Trophoblast cell (in vitro differentiated cells and primary cell): ENCODE data around the gene MVB12A. TPM values are rescaled to one million over a fixed set of nuclear protein-coding genes. Genes with fewer than 3 reads are reported as not detected.
A peak's percentile ranks its signal among the peaks of the same experiment; 100 is the strongest.

Experiments used
- DNase-seq, 2 donors: peaks; one replicate each; pipeline ENCODE4 v3.0.0-alpha.2; 2016
- H2AFZ ChIP-seq: 2 replicates; pipeline ENCODE4 v1.6.1; 2013; ENCODE audit warnings: low read length, moderate library complexity, mild to moderate bottlenecking; ENCODE audit not compliant: insufficient read depth, poor library complexity
- H2AK5ac ChIP-seq: 2 replicates; pipeline ENCODE4 v1.6.1; 2013; ENCODE audit warnings: mild to moderate bottlenecking, low read length
- H2BK120ac ChIP-seq: 2 replicates; pipeline ENCODE4 v1.6.1; 2013; ENCODE audit warnings: low read length, mild to moderate bottlenecking, moderate library complexity; ENCODE audit not compliant: insufficient read depth, poor library complexity
- H2BK12ac ChIP-seq: 2 replicates; pipeline ENCODE4 v1.6.1; 2013; ENCODE audit warnings: mild to moderate bottlenecking, low read length, moderate library complexity
- H2BK5ac ChIP-seq: 2 replicates; pipeline ENCODE4 v1.6.1; 2013; ENCODE audit warnings: low read length, low read depth, moderate library complexity, mild to moderate bottlenecking; ENCODE audit not compliant: poor library complexity
- H3K14ac ChIP-seq: 2 replicates; pipeline ENCODE4 v1.6.1; 2013; ENCODE audit warnings: mild to moderate bottlenecking, low read length
- H3K18ac ChIP-seq: 2 replicates; pipeline ENCODE4 v1.6.1; 2013; ENCODE audit warnings: mild to moderate bottlenecking, low read length
- H3K23ac ChIP-seq: 2 replicates; pipeline ENCODE4 v1.6.1; 2013; ENCODE audit warnings: low read length
- H3K27ac ChIP-seq: 2 replicates; pipeline ENCODE4 v1.5.1; 2013; ENCODE audit warnings: low read depth, mild to moderate bottlenecking, inconsistent platforms, low read length, moderate library complexity
- H3K27me3 ChIP-seq: 2 replicates; pipeline ENCODE4 v1.6.1; 2013; ENCODE audit warnings: inconsistent platforms, mild to moderate bottlenecking, low read length, moderate library complexity; ENCODE audit not compliant: insufficient read depth
- H3K36me3 ChIP-seq, 2 experiments: 1 replicate in 1 of 2; 2 replicates in 1 of 2; pipeline ENCODE4 v1.6.1; 2013; ENCODE audit warnings: low read length in 2 of 2, mild to moderate bottlenecking in 2 of 2, moderate library complexity in 1 of 2; ENCODE audit not compliant: insufficient read depth in 2 of 2, control insufficient read depth in 1 of 2
- H3K4ac ChIP-seq: 2 replicates; pipeline ENCODE4 v1.6.1; 2013; ENCODE audit warnings: low read depth, mild to moderate bottlenecking, low read length, moderate library complexity
- H3K4me1 ChIP-seq, 2 experiments: 1 replicate in 1 of 2; 2 replicates in 1 of 2; pipeline ENCODE4 v1.6.1; 2013; ENCODE audit warnings: low read length in 2 of 2, mild to moderate bottlenecking in 2 of 2, moderate library complexity in 1 of 2; ENCODE audit not compliant: insufficient read depth in 2 of 2, control insufficient read depth in 1 of 2
- H3K4me2 ChIP-seq: 2 replicates; pipeline ENCODE4 v1.6.1; 2013; ENCODE audit warnings: inconsistent platforms, mild to moderate bottlenecking, low read length, moderate library complexity
- H3K4me3 ChIP-seq: 2 replicates; pipeline ENCODE4 v1.5.1; 2013; ENCODE audit warnings: mild to moderate bottlenecking, low read depth, low read length, inconsistent platforms
- H3K79me1 ChIP-seq: one replicate; pipeline ENCODE4 v1.6.1; 2013; ENCODE audit warnings: low read length
- H3K79me2 ChIP-seq: 2 replicates; pipeline ENCODE4 v1.6.1; 2013; ENCODE audit warnings: low read length, mild to moderate bottlenecking; ENCODE audit not compliant: control insufficient read depth, insufficient read depth, poor library complexity
- H3K9ac ChIP-seq: 2 replicates; pipeline ENCODE4 v1.6.1; 2013; ENCODE audit warnings: mild to moderate bottlenecking, low read length
- H3K9me3 ChIP-seq: 2 replicates; pipeline ENCODE4 v1.6.1; 2013; ENCODE audit warnings: low read depth, mild to moderate bottlenecking, control low read depth, inconsistent platforms, low read length; ENCODE audit not compliant: insufficient read depth
- H4K12ac ChIP-seq: 2 replicates; pipeline ENCODE4 v1.6.1; 2013; ENCODE audit warnings: low read depth, mild to moderate bottlenecking, low read length, moderate library complexity
- H4K8ac ChIP-seq: 2 replicates; pipeline ENCODE4 v1.6.1; 2013; ENCODE audit warnings: low read depth, mild to moderate bottlenecking, low read length, moderate library complexity
- H4K91ac ChIP-seq: one replicate; pipeline ENCODE4 v1.6.1; 2013; ENCODE audit warnings: low read depth, mild to moderate bottlenecking, low read length, moderate library complexity
- WGBS: extraction: QIAGEN DNeasy Blood & Tissue Kit; methylation state at CpG from one replicate; pipeline ENCODE4 v1.1.7; 2013; ENCODE audit warnings: missing lambda C conversion rate; ENCODE audit not compliant: insufficient read length, insufficient coverage; ENCODE audit errors: extremely low coverage; 5-methylcytosine and 5-hydroxymethylcytosine counted together
- polyA plus RNA-seq: library from polyadenylated mRNA; stranded (reverse); fragments of 200-250 nt; gene quantifications from 2 replicates; pipeline ENCODE4 v1.2.3, GENCODE V29; 2013

The MVB12A gene
- polyA plus RNA-seq = 44.4 and 46.3 TPM in 2 replicates

DNA sequence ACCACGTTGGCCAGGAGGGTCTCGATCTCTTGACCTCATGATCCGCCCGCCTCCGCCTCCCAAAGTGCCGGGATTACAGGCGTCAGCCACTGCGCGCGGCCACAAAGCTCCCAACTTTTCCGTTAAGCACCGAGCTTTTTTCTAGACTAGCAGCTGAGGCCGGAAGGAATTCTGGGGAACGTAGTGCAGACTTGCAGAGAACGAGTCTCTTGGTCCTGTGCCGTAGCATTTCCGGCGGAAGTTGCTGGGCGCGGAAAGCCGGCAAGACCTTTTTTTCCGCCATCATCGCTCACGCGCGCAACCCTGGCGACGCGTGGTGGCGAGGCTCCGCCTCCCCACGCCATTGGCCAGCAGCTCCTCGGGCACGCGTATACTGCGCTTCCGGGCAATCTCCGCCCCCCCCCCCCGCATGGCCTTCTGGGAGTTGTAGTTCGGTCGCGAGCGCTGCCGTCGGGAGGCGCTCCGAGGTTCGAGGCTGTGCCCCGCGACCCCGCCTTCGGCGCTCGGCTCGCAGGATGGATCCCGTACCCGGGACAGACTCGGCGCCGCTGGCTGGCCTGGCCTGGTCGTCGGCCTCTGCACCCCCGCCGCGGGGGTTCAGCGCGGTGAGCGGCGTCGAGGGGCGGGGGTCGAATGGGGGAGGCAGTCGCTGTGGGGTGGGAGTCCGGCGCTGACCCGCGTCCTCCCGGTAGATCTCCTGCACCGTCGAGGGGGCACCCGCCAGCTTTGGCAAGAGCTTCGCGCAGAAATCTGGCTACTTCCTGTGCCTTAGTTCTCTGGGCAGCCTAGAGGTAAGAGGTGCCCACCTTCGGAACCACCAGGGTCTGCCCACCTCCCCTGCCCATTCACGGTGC, at the start of gene MVB12A:
Gene MVB12A (plus strand): TSS at position 427 of the 854 bp plus-strand sequence. CDS start 89 bp downstream, at position 516.
- H3K4me2 ChIP-seq = peak within 1 kb of the TSS; percentile 72

DNA sequence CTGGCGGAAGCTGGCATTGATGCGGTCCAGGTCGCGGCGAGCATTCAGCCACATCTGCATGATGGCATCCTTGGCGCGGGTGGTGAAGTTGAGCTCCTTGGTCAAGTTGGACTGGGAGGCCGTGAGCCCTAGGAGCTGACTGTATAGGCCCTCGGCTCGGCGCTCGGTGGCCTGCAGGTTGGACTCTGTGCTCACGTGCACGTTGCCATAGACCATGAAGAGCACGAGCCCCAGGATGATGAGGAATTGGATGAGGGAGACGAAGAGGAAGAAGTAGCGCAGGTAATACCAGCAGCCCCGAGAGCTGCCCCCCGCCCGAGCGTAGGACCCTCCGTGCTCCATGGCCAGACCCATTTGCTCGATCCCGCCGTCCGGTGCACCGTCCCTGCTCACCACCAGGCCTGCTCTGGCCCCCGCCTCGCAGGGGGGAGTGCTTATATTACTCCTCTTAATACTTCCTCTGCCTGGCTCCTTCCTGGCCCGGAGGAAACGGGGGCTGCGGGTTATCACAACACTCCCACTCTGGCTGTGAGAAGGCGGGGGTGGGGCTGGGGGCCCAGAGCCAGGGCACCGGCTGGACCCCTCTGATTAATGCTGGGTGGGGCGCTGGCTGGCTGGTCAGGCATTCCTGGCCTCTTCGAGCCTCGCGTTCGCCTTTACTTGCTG, 42.8 kb upstream of the MVB12A start, which contains the start of gene PLVAP:
Gene PLVAP (minus strand): TSS at position 408 of the 666 bp plus-strand sequence. CDS start 54 bp downstream, at position 354.
- H4K12ac ChIP-seq = no peak within 1 kb of the TSS
- H3K79me1 ChIP-seq = no peaks in the 10 kb centered on the region
- H3K27ac ChIP-seq = no peak within 1 kb of the TSS
- no peak within 1 kb of the TSS for H3K4ac ChIP-seq
- H2AFZ ChIP-seq = no peak within 1 kb of the TSS
- H2BK120ac ChIP-seq = no peak within 1 kb of the TSS
- no peak within 1 kb of the TSS for H3K4me3 ChIP-seq
- no peaks in the 10 kb centered on the region for H3K27me3 ChIP-seq
- no CpG with 5 or more reads among the region's 39 CpGs for WGBS
- no peak within 1 kb of the TSS for H4K91ac ChIP-seq
- no peak within 1 kb of the TSS for H2BK5ac ChIP-seq
- no peak within 1 kb of the TSS for H2BK12ac ChIP-seq
- H2AK5ac ChIP-seq = no peak within 1 kb of the TSS
- no peaks in the 10 kb centered on the region for H3K79me2 ChIP-seq
- H3K4me2 ChIP-seq = no peak within 1 kb of the TSS
- H3K18ac ChIP-seq = no peak within 1 kb of the TSS
- no peak within 1 kb of the TSS for H3K9ac ChIP-seq
- no peak within 1 kb of the TSS for H3K23ac ChIP-seq
- peaks cover 0 to 7% of the 10 kb centered on the region in 2 experiments for H3K4me1 ChIP-seq
- no peak within 1 kb of the TSS for H3K14ac ChIP-seq
- H3K36me3 ChIP-seq = no peaks in the 10 kb centered on the region
- H4K8ac ChIP-seq = no peak within 1 kb of the TSS
- H3K9me3 ChIP-seq = no peaks in the 10 kb centered on the region
- DNase-seq = no peak

More for the DNA sequence above, at the start of gene MVB12A:
- Histone ChIP-seq H3K23ac (no peak within 1 kb of the TSS), H3K18ac (peak within 1 kb of the TSS; percentile 81), H3K4me3 (peak within 1 kb of the TSS; percentile 87), H3K9me3 (no peaks in the 10 kb centered on the region), H3K4ac (peak within 1 kb of the TSS; percentile 61), H2AFZ (peak within 1 kb of the TSS; percentile 91), H3K36me3 (peaks cover 5 to 6% of the 10 kb centered on the region in 2 experiments), H3K27me3 (no peaks in the 10 kb centered on the region), H4K12ac (peak within 1 kb of the TSS; percentile 74), H3K9ac (no peak within 1 kb of the TSS), H4K91ac (peak within 1 kb of the TSS; percentile 88), H4K8ac (peak within 1 kb of the TSS; percentile 90), H3K27ac (peak within 1 kb of the TSS; percentile 79), H2BK12ac (peak within 1 kb of the TSS; percentile 15), H2BK120ac (peak within 1 kb of the TSS; percentile 57), H3K14ac (peak within 1 kb of the TSS; percentile 83), H3K79me2 (peaks cover 6% of the 10 kb centered on the region), H2BK5ac (peak within 1 kb of the TSS; percentile 18), H2AK5ac (peak within 1 kb of the TSS; percentile 5), H3K4me1 (peaks cover 10 to 15% of the 10 kb centered on the region in 2 experiments), H3K79me1 (peaks cover 10% of the 10 kb centered on the region)
- DNase-seq = peak; percentile 98 to 99
- WGBS = no CpG with 5 or more reads among the region's 85 CpGs

DNA sequence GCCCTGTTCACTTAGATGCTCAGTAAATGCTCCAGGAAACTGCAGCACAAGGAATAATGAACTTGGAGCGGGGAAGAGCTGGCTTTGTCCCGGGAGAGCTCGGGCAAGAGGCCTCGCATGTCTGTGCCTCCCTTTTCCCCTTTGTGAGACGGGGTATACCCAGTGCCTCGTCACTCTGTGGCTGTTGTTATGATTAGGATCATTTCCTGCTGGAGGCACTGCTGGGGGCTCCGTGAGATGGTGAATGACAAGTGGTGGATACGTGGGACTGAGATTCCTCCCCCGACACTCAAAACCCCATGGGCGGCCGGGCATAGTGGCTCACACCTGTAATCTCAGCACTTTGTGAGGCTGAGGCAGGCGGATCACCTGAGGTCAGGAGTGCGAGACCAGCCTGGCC, 41.6 kb upstream of the MVB12A start:
- no peak overlapping the region for H3K4me2 ChIP-seq
- no peaks in the 10 kb centered on the region for H3K9me3 ChIP-seq
- no peak overlapping the region for H2BK120ac ChIP-seq
- H3K4me1 ChIP-seq = peaks cover 0 to 7% of the 10 kb centered on the region in 2 experiments
- no peak overlapping the region for H2BK5ac ChIP-seq
- H3K4me3 ChIP-seq = no peak overlapping the region
- no peak overlapping the region for H2AK5ac ChIP-seq
- H3K14ac ChIP-seq = no peak overlapping the region
- H3K27ac ChIP-seq = no peak overlapping the region
- H2BK12ac ChIP-seq = no peak overlapping the region
- no peak for DNase-seq
- no peak overlapping the region for H4K91ac ChIP-seq
- H2AFZ ChIP-seq = no peak overlapping the region
- H3K4ac ChIP-seq = no peak overlapping the region
- no peak overlapping the region for H3K23ac ChIP-seq
- H3K79me2 ChIP-seq = no peaks in the 10 kb centered on the region
- H3K79me1 ChIP-seq = no peaks in the 10 kb centered on the region
- H4K8ac ChIP-seq = no peak overlapping the region
- H3K9ac ChIP-seq = no peak overlapping the region
- H4K12ac ChIP-seq = no peak overlapping the region
- WGBS = no CpG with 5 or more reads among the region's 13 CpGs
- H3K18ac ChIP-seq = no peak overlapping the region
- no peaks in the 10 kb centered on the region for H3K36me3 ChIP-seq
- H3K27me3 ChIP-seq = no peaks in the 10 kb centered on the region

DNA sequence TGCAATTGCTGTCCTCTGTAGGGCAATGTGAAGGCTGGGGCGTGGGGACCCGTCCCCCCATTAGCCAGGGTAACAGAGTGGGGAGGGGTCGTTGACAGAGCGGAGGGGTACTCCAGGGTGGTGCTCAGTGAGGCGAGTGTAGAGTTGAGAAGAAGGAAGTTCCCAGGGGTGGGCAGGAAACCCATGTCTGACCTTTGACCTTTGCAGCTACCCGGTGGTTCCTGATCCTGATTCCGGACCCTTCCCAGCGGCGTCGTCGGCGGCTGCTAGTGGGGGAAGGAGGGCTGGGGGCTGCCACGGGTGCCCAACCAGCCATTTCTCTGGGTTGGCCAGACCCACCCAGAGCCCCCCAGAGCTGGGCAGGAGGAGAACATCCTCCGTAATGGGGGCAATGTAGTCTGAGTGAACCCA, 40.6 kb upstream of the MVB12A start:
- Histone ChIP-seq H3K9ac (no peak overlapping the region), H3K4ac (no peak overlapping the region), H3K27me3 (no peaks in the 10 kb centered on the region), H3K79me1 (no peaks in the 10 kb centered on the region), H2BK5ac (no peak overlapping the region), H3K4me3 (no peak overlapping the region), H2AFZ (no peak overlapping the region), H3K14ac (no peak overlapping the region), H3K36me3 (no peaks in the 10 kb centered on the region), H2BK12ac (no peak overlapping the region), H4K8ac (no peak overlapping the region), H2BK120ac (no peak overlapping the region), H2AK5ac (no peak overlapping the region), H3K4me1 (peaks cover 0 to 7% of the 10 kb centered on the region in 2 experiments), H4K12ac (no peak overlapping the region), H4K91ac (no peak overlapping the region), H3K18ac (no peak overlapping the region), H3K4me2 (no peak overlapping the region), H3K79me2 (no peaks in the 10 kb centered on the region), H3K27ac (no peak overlapping the region), H3K23ac (no peak overlapping the region), H3K9me3 (no peaks in the 10 kb centered on the region)
- WGBS = no CpG with 5 or more reads among the region's 14 CpGs
- no peak for DNase-seq
